Neural progenitor cell (in vitro differentiated cells): Measurements from ENCODE around the gene MUSTN1. TPM values are rescaled to one million over a fixed set of nuclear protein-coding genes. Genes with fewer than 3 reads are reported as not detected.

ENCODE experiments used
- DNase-seq: peaks from one replicate; pipeline ENCODE4 v3.0.0-alpha.2; 2016; ENCODE audit warnings: low spot score
- H2AFZ ChIP-seq: fragments of 200-600 bp; sonication (generic); replicated peaks from 2 replicates; pipeline ENCODE4 v1.6.1; 2016; ENCODE audit warnings: antibody characterized with exemption
- H3F3A ChIP-seq: fragments of 200-600 bp; sonication (generic); 2 replicates; pipeline ENCODE4 v1.6.1; 2016; ENCODE audit warnings: antibody characterized with exemption, low read depth
- H3K27ac ChIP-seq: fragments of 200-600 bp; sonication (generic); 2 replicates; pipeline ENCODE4 v1.5.1; 2016; ENCODE audit warnings: mild to moderate bottlenecking
- H3K27me3 ChIP-seq: fragments of 200-600 bp; sonication (generic); 2 replicates; pipeline ENCODE4 v1.6.1; 2016; ENCODE audit warnings: mild to moderate bottlenecking, moderate library complexity
- H3K36me3 ChIP-seq: fragments of 200-600 bp; sonication (generic); 2 replicates; pipeline ENCODE4 v1.5.1; 2016
- H3K4me1 ChIP-seq: fragments of 200-600 bp; sonication (generic); 2 replicates; pipeline ENCODE4 v1.6.1; 2016; ENCODE audit warnings: mixed run types
- H3K4me2 ChIP-seq: fragments of 200-600 bp; sonication (generic); 2 replicates; pipeline ENCODE4 v1.6.1; 2016
- H3K4me3 ChIP-seq: fragments of 200-600 bp; sonication (generic); 2 replicates; pipeline ENCODE4 v1.5.1; 2016
- H3K79me2 ChIP-seq: fragments of 200-600 bp; sonication (generic); 2 replicates; pipeline ENCODE4 v1.6.1; 2016; ENCODE audit warnings: low read depth
- H3K9ac ChIP-seq: fragments of 200-600 bp; sonication (generic); 2 replicates; pipeline ENCODE4 v1.6.1; 2016
- H3K9me3 ChIP-seq: fragments of 200-600 bp; sonication (generic); 2 replicates; pipeline ENCODE4 v1.5.1; 2016; ENCODE audit warnings: low read depth
- H4K20me1 ChIP-seq: fragments of 200-600 bp; sonication (generic); 2 replicates; pipeline ENCODE4 v1.6.1; 2016; ENCODE audit warnings: low read depth
- H3K27ac Mint-ChIP-seq: 3 replicates; pipeline ENCODE4 v1.8.0; 2021; ENCODE audit warnings: mixed read lengths
- H3K27me3 Mint-ChIP-seq: 2 replicates; pipeline ENCODE4 v1.8.0; 2022; ENCODE audit warnings: low read depth, mild to moderate bottlenecking, inconsistent platforms, moderate library complexity, mixed read lengths; ENCODE audit not compliant: insufficient read depth
- H3K36me3 Mint-ChIP-seq: 3 replicates; pipeline ENCODE4 v1.8.0; 2021; ENCODE audit warnings: mixed read lengths
- H3K4me1 Mint-ChIP-seq: 3 replicates; pipeline ENCODE4 v1.8.0; 2021; ENCODE audit warnings: mixed read lengths
- H3K4me3 Mint-ChIP-seq: 3 replicates; pipeline ENCODE4 v1.8.0; 2021; ENCODE audit warnings: mild to moderate bottlenecking, moderate library complexity, mixed read lengths
- H3K9me3 Mint-ChIP-seq: 3 replicates; pipeline ENCODE4 v1.8.0; 2020; ENCODE audit warnings: mixed read lengths
- EZH2 ChIP-seq: fragments of 200-600 bp; sonication (generic); IDR thresholded peaks from 2 replicates; pipeline ENCODE4 v1.6.1; 2017; ENCODE audit warnings: antibody characterized with exemption, mild to moderate bottlenecking, moderate library complexity
- EZH2phosphoT487 ChIP-seq: fragments of 200-600 bp; sonication (generic); IDR thresholded peaks from 2 replicates; pipeline ENCODE4 v1.6.1; 2017; ENCODE audit warnings: antibody characterized with exemption
- total RNA-seq: library from RNA; depleted of rRNA; stranded (reverse); fragments of >200 nt; gene quantifications from 2 replicates; pipeline ENCODE4 v1.2.3, GENCODE V29; 2015; ENCODE audit warnings: low replicate concordance
- TF ChIP-seq, protein P1 (sequence below): fragments of 200-600 bp; sonication (generic); IDR thresholded peaks from 2 replicates; pipeline ENCODE4 v1.5.1; 2017; ENCODE audit warnings: antibody characterized with exemption, mild to moderate bottlenecking

Gene MUSTN1
- total RNA-seq, 1 donor from 2014 or later = 2.0 TPM

DNA sequence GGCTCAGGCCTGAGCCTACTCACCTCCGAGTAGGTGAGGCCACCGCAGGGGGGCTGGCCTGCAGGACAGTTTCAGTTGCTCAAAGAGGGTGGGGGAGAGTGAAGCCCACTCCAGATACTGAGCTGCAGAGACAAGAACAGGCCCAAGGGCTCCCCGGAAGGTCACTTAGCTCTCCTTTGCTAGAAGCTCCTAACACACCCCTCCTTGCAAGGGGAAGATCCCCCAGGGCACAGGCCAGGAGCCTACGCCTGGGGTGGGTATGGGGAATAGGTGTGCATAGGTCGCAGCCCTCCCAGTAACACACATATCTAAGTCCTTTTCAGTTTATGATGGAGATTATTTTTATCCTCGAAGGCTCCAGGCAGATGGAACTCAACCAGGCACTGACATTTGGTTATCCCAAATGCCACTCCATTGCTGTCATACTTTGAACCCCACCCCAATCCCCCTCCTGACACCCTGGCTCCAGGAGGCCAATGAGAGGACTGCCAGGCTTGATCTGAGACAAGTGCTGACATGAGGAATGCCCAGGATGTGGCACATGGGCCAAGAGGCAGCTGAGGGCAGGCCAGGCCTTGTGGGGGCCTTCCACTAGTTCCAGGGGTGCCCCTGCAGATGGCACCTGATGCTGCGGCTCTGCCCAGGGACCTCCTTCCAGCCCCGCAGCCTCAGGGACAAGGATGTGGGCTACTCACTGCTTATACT is 1.1 kb upstream of the MUSTN1 start:
- Histone ChIP-seq H3K27ac (peak overlapping the region; percentile 92), H3F3A (peaks cover 10% of the 10 kb centered on the region), H3K36me3 (no peaks in the 10 kb centered on the region), H3K9ac (no peak overlapping the region), H3K4me3 (no peak overlapping the region), H2AFZ (no peak overlapping the region), H4K20me1 (no peaks in the 10 kb centered on the region), H3K4me2 (peak overlapping the region; percentile 81), H3K9me3 (no peaks in the 10 kb centered on the region), H3K79me2 (no peaks in the 10 kb centered on the region), H3K4me1 (peaks cover 36% of the 10 kb centered on the region), H3K27me3 (no peaks in the 10 kb centered on the region)
- no peak for DNase-seq
- TF ChIP-seq, protein P1, sequence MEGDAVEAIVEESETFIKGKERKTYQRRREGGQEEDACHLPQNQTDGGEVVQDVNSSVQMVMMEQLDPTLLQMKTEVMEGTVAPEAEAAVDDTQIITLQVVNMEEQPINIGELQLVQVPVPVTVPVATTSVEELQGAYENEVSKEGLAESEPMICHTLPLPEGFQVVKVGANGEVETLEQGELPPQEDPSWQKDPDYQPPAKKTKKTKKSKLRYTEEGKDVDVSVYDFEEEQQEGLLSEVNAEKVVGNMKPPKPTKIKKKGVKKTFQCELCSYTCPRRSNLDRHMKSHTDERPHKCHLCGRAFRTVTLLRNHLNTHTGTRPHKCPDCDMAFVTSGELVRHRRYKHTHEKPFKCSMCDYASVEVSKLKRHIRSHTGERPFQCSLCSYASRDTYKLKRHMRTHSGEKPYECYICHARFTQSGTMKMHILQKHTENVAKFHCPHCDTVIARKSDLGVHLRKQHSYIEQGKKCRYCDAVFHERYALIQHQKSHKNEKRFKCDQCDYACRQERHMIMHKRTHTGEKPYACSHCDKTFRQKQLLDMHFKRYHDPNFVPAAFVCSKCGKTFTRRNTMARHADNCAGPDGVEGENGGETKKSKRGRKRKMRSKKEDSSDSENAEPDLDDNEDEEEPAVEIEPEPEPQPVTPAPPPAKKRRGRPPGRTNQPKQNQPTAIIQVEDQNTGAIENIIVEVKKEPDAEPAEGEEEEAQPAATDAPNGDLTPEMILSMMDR = no peak
- TF ChIP-seq EZH2phosphoT487 = no peak
- TF ChIP-seq EZH2 = no peak
- peaks cover 10% of the 10 kb centered on the region for H3K36me3 Mint-ChIP-seq
- H3K4me1 Mint-ChIP-seq = peaks cover 41% of the 10 kb centered on the region
- no peaks in the 10 kb centered on the region for H3K9me3 Mint-ChIP-seq
- peaks cover 3% of the 10 kb centered on the region for H3K27me3 Mint-ChIP-seq
- peak overlapping the region; percentile 87 for H3K27ac Mint-ChIP-seq
- peak overlapping the region; percentile 58 for H3K4me3 Mint-ChIP-seq

- Histone ChIP-seq H3K9ac (no peak overlapping the region), H4K20me1 (no peaks in the 10 kb centered on the region), H3K4me1 (peaks cover 28% of the 10 kb centered on the region), H3K79me2 (no peaks in the 10 kb centered on the region), H3K4me2 (no peak overlapping the region), H3K36me3 (no peaks in the 10 kb centered on the region), H3K27me3 (no peaks in the 10 kb centered on the region), H3K4me3 (no peak overlapping the region), H3F3A (peaks cover 10% of the 10 kb centered on the region), H2AFZ (no peak overlapping the region), H3K27ac (no peak overlapping the region), H3K9me3 (no peaks in the 10 kb centered on the region)
- H3K9me3 Mint-ChIP-seq = no peaks in the 10 kb centered on the region
- no peak overlapping the region for H3K4me3 Mint-ChIP-seq
- DNase-seq = no peak
- peaks cover 5% of the 10 kb centered on the region for H3K27me3 Mint-ChIP-seq
- peaks cover 6% of the 10 kb centered on the region for H3K36me3 Mint-ChIP-seq
- no peak for TF ChIP-seq EZH2phosphoT487
- TF ChIP-seq EZH2 = no peak
- TF ChIP-seq, protein P1 = no peak
- H3K27ac Mint-ChIP-seq = no peak overlapping the region
- H3K4me1 Mint-ChIP-seq = peaks cover 28% of the 10 kb centered on the region
Observed at GRCh38 chr3:52833202-52833601, 1.6 kb downstream of the MUSTN1 start.

DNA sequence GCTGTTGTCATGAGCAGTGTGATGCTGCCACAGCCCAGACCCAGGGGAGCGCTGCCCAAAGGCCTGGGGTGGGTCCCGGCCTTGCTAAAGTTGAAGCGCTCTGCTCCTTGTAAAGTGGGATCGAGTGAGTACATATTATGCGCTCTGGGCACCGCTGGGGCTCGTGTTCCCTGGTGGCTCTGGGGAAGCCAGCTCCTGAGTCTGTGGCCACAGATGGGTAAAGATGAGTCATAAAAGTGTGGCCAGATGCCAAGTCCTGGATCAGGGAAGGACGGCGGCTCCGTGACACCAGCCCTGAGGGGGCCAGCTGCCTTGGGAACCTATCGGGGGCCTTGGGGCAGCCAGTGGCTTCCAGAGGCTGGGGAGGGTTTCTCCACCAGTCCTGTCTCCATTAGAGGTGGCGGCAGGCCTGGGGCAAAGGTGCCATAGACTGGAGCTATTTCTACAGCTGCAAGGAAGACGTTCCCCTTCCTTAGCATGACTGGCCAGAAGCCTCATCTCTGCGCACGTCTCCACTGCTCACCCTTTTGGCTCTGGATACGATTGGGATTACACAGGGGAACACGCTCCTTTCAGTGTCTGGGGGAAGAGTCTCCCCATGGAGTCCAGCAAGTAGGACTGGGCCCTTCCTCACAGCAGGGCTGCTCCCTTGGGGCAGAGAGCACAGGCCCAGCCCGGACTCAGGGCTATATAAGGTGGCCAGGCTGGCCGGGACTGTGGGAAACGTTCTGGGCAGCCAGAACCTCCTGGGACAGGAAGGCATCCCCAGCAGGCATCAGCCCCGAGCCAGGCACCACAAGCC is 3.1 kb downstream of the MUSTN1 start:
- Mint-ChIP-seq H3K27ac (no peak overlapping the region), H3K27me3 (peaks cover 9% of the 10 kb centered on the region), H3K36me3 (peaks cover 2% of the 10 kb centered on the region), H3K4me3 (no peak overlapping the region), H3K4me1 (peaks cover 27% of the 10 kb centered on the region), H3K9me3 (no peaks in the 10 kb centered on the region)
- H2AFZ ChIP-seq = no peak overlapping the region
- H3K79me2 ChIP-seq = no peaks in the 10 kb centered on the region
- H3F3A ChIP-seq = peaks cover 10% of the 10 kb centered on the region
- no peak for DNase-seq
- H3K9me3 ChIP-seq = no peaks in the 10 kb centered on the region
- no peak overlapping the region for H3K9ac ChIP-seq
- H3K27ac ChIP-seq = no peak overlapping the region
- TF ChIP-seq EZH2phosphoT487 = no peak
- TF ChIP-seq EZH2 = no peak
- TF ChIP-seq, protein P1 = no peak
- H3K27me3 ChIP-seq = no peaks in the 10 kb centered on the region
- H3K4me2 ChIP-seq = no peak overlapping the region
- H3K4me3 ChIP-seq = no peak overlapping the region
- no peaks in the 10 kb centered on the region for H4K20me1 ChIP-seq
- H3K4me1 ChIP-seq = peaks cover 28% of the 10 kb centered on the region
- H3K36me3 ChIP-seq = no peaks in the 10 kb centered on the region
